OCI-LY1 (cell line): Measurements from ENCODE around the gene HES1.

Source experiments
- H2AFZ ChIP-seq: fragments of 200-600 bp; sonication (generic), shearing (Covaris generic); 2 replicates; pipeline ENCODE4 v1.6.0; 2014; ENCODE audit warnings: antibody characterized with exemption, mild to moderate bottlenecking, low read length
- H3F3A ChIP-seq: fragments of 200-600 bp; sonication (generic), shearing (Covaris generic); 2 replicates; pipeline ENCODE4 v1.6.0; 2014; ENCODE audit warnings: mild to moderate bottlenecking, antibody characterized with exemption, low read length, moderate library complexity; ENCODE audit not compliant: insufficient read depth
- H3K27ac ChIP-seq: fragments of 200-600 bp; sonication (generic); 2 replicates; pipeline ENCODE4 v1.5.1; 2014; ENCODE audit warnings: low read length, mixed run types, mild to moderate bottlenecking, low read depth; ENCODE audit not compliant: poor library complexity, severe bottlenecking
- H3K27me3 ChIP-seq: fragments of 200-600 bp; sonication (generic); 2 replicates; pipeline ENCODE4 v1.6.0; 2014; ENCODE audit warnings: antibody characterized with exemption, mild to moderate bottlenecking, low read length, moderate library complexity; ENCODE audit not compliant: insufficient read depth
- H3K36me3 ChIP-seq: fragments of 200-600 bp; sonication (generic); 2 replicates; pipeline ENCODE4 v1.6.1; 2014; ENCODE audit warnings: mild to moderate bottlenecking, antibody characterized with exemption, low read length, moderate library complexity, mixed read lengths; ENCODE audit not compliant: insufficient read depth
- H3K4me1 ChIP-seq: fragments of 200-600 bp; sonication (generic); 2 replicates; pipeline ENCODE4 v1.5.1; 2014; ENCODE audit warnings: mild to moderate bottlenecking, low read length, moderate library complexity; ENCODE audit not compliant: insufficient read depth, severe bottlenecking
- H3K4me2 ChIP-seq: fragments of 200-600 bp; sonication (generic), shearing (Covaris generic); 2 replicates; pipeline ENCODE4 v1.6.1; 2014; ENCODE audit warnings: low read length
- H3K4me3 ChIP-seq: fragments of 200-600 bp; sonication (generic); 2 replicates; pipeline ENCODE4 v1.5.1; 2014; ENCODE audit warnings: low read length, low read depth, mild to moderate bottlenecking, mixed read lengths; ENCODE audit not compliant: poor library complexity, severe bottlenecking
- H3K79me2 ChIP-seq: fragments of 200-600 bp; shearing (Covaris generic); 2 replicates; pipeline ENCODE4 v1.6.1; 2016; ENCODE audit warnings: mixed run types, low read length, mixed read lengths; ENCODE audit not compliant: insufficient read depth
- H3K9ac ChIP-seq: fragments of 200-600 bp; sonication (generic), shearing (Covaris generic); 2 replicates; pipeline ENCODE4 v1.6.1; 2014; ENCODE audit warnings: mild to moderate bottlenecking, low read length, mixed read lengths
- H3K9me2 ChIP-seq: fragments of 200-600 bp; sonication (generic), shearing (Covaris generic); 2 replicates; pipeline ENCODE4 v1.6.1; 2014; ENCODE audit warnings: low read depth, mild to moderate bottlenecking, low read length, mixed read lengths
- H3K9me3 ChIP-seq: fragments of 200-600 bp; shearing (Covaris generic); 2 replicates; pipeline ENCODE4 v1.6.1; 2014; ENCODE audit warnings: low read length, mixed read lengths
- H4K20me1 ChIP-seq: fragments of 200-600 bp; sonication (generic), shearing (Covaris generic); 2 replicates; pipeline ENCODE4 v1.6.0; 2016; ENCODE audit warnings: mild to moderate bottlenecking, low read length; ENCODE audit not compliant: insufficient read depth
- CTCF ChIP-seq: fragments of 200-600 bp; sonication (generic), shearing (Covaris generic); IDR thresholded peaks from 2 replicates; pipeline ENCODE4 v1.5.1; 2017; ENCODE audit warnings: mild to moderate bottlenecking, antibody characterized with exemption, low read length, moderate library complexity, mixed read lengths
- EZH2 ChIP-seq: fragments of 200-600 bp; sonication (generic), shearing (Covaris generic); IDR thresholded peaks from 2 replicates; pipeline ENCODE4 v1.8.0; 2017; ENCODE audit warnings: borderline replicate concordance, mixed run types, mild to moderate bottlenecking, antibody characterized with exemption, low read length, moderate library complexity, mixed read lengths

HES1 gene

GRCh38 chr3:194093842-194094241 lies 42.1 kb upstream of the HES1 start:
- no peaks in the 10 kb centered on the region for H3F3A ChIP-seq
- H3K36me3 ChIP-seq = no peaks in the 10 kb centered on the region
- TF ChIP-seq EZH2 = no peak
- no peak for TF ChIP-seq CTCF
- H3K27ac ChIP-seq = no peak overlapping the region
- H3K9ac ChIP-seq = no peak overlapping the region
- no peaks in the 10 kb centered on the region for H3K4me1 ChIP-seq
- no peak overlapping the region for H2AFZ ChIP-seq
- H3K4me2 ChIP-seq = no peak overlapping the region
- no peaks in the 10 kb centered on the region for H3K9me2 ChIP-seq
- no peak overlapping the region for H3K4me3 ChIP-seq
- no peaks in the 10 kb centered on the region for H3K9me3 ChIP-seq
- H4K20me1 ChIP-seq = no peaks in the 10 kb centered on the region
- peaks cover 16% of the 10 kb centered on the region for H3K27me3 ChIP-seq
- H3K79me2 ChIP-seq = no peaks in the 10 kb centered on the region

GRCh38 chr3:194095464-194095863 lies 40.5 kb upstream of the HES1 start:
- Histone ChIP-seq H3K4me1 (no peaks in the 10 kb centered on the region), H3K27me3 (peaks cover 14% of the 10 kb centered on the region; the same call in 1 of the 2 replicates), H3K4me3 (no peak overlapping the region), H2AFZ (no peak overlapping the region), H3K79me2 (no peaks in the 10 kb centered on the region), H3K9me3 (no peaks in the 10 kb centered on the region), H3K36me3 (no peaks in the 10 kb centered on the region), H3K27ac (no peak overlapping the region), H3K9ac (no peak overlapping the region), H3K4me2 (no peak overlapping the region), H3F3A (no peaks in the 10 kb centered on the region), H3K9me2 (no peaks in the 10 kb centered on the region), H4K20me1 (no peaks in the 10 kb centered on the region)
- TF ChIP-seq EZH2 (no peak), CTCF (no peak)

DNA sequence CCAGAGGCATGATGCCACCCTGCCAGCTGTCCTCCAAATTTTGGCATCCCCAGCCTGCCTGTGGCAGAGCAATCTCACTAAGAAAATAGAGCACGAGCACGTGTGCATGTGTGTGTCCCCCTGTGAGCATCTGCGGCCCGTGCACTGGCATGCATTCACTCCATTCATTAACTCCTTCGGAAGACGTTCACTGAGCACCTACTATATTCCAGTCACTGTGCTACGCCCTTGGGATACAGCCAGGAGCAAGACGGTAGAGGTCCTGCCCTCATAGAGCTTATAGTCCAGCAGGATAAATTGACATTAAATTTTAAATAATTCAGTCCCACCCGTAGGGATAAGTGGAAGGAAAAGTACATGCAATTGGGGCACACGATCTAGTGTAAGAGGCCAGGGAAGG lies 40.0 kb upstream of the HES1 start:
- H3K79me2 ChIP-seq = no peaks in the 10 kb centered on the region
- no peak overlapping the region for H3K4me2 ChIP-seq
- no peaks in the 10 kb centered on the region for H3K36me3 ChIP-seq
- peaks cover 9% of the 10 kb centered on the region; the same call in 1 of the 2 replicates for H3K27me3 ChIP-seq
- no peak overlapping the region for H3K9ac ChIP-seq
- H3F3A ChIP-seq = no peaks in the 10 kb centered on the region
- H3K4me3 ChIP-seq = no peak overlapping the region
- TF ChIP-seq CTCF (no peak), EZH2 (no peak)
- H2AFZ ChIP-seq = no peak overlapping the region
- peaks cover 4% of the 10 kb centered on the region for H3K4me1 ChIP-seq
- no peaks in the 10 kb centered on the region for H3K9me2 ChIP-seq
- H3K9me3 ChIP-seq = no peaks in the 10 kb centered on the region
- no peak overlapping the region for H3K27ac ChIP-seq
- H4K20me1 ChIP-seq = no peaks in the 10 kb centered on the region
